ENCODE results near the gene UBE2J2.
"Not testable (repeated sequence)": the region's sequence is repeated elsewhere in the genome, so short reads cannot be mapped to it uniquely, and the experiment has no call there.

Gene UBE2J2

DNA sequence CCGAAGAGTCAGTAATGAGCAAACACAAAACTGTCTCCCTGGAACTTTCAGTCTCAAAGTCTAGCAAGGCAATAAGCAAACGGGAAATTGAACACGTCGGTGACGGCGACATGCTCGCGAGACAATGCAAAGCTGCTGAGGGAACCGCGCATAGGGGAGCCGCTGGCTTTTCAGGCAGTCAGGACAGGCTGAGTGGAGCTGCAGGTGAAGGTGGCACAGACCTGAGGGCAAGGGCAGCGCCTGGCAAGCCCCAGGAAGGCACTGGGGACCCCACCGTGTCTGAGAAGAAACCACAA lies 45.9 kb upstream of the UBE2J2 start:
- no peak for DNase-seq (ENCODE audit: extremely low read depth, insufficient read length)

DNA sequence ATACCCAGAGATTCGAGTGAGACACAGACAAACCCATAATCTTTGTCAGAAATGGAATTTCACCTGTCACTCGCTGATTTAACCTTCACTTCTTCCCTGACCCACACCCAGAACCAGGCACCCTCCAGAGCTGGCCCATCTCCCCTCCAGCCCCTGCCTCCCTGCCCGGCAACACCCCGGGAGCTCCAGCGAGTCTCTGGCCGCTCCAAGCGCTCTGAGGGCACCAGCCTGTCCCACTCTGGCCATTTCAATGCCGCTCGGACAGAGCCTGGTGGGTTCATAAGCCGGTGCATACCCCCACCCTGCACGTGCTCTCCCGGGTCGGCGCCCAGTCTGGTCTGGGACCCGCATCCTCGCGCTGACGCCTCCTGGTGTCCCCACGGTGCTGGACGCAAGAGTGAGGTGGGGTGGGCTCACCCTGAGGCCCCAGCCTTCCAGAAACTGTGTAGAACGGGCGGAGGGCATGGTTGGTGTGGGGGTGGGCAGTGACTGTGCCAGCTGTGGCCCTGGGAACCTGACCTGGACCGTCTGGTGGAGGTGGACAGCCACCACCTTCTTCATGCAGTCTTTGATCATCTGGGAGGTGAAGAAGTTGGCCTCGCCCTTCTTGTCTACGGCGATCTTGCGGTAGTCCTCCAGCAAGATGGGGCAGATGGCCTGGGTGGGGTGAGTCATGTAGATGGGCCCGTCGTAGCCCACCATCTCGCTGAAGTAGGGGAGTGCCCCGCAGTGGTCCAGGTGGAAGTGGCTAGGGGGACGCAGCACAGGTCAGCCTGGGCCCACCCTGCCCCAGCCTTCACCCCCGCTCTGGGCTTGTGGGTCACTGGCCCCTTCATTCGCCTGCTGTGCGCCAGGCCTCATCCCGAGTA lies 45.4 kb upstream of the UBE2J2 start:
- H3K27me3 ChIP-seq (replicated peaks; ENCODE audit: control insufficient read depth, insufficient read depth, low read length): no peaks in the 10 kb centered on the region
- TF ChIP-seq, protein P1, sequence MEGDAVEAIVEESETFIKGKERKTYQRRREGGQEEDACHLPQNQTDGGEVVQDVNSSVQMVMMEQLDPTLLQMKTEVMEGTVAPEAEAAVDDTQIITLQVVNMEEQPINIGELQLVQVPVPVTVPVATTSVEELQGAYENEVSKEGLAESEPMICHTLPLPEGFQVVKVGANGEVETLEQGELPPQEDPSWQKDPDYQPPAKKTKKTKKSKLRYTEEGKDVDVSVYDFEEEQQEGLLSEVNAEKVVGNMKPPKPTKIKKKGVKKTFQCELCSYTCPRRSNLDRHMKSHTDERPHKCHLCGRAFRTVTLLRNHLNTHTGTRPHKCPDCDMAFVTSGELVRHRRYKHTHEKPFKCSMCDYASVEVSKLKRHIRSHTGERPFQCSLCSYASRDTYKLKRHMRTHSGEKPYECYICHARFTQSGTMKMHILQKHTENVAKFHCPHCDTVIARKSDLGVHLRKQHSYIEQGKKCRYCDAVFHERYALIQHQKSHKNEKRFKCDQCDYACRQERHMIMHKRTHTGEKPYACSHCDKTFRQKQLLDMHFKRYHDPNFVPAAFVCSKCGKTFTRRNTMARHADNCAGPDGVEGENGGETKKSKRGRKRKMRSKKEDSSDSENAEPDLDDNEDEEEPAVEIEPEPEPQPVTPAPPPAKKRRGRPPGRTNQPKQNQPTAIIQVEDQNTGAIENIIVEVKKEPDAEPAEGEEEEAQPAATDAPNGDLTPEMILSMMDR (IDR thresholded peaks at IDR 0.05; ENCODE audit: insufficient read depth, low read length, poor library complexity, severe bottlenecking): no peak
- no peak for DNase-seq (ENCODE audit: extremely low read depth, insufficient read length)
- peaks cover 21% of the 10 kb centered on the region for H3K36me3 ChIP-seq (ENCODE audit: control insufficient read depth, insufficient read depth, low read length)
- no peak overlapping the region for H3K4me3 ChIP-seq (replicated peaks; ENCODE audit: low read depth, low read length)

More for the DNA sequence above, 45.9 kb upstream of the UBE2J2 start:
- Histone ChIP-seq H3K4me3 (replicated peaks; ENCODE audit: low read depth, low read length) (no peak overlapping the region), H3K36me3 (ENCODE audit: control insufficient read depth, insufficient read depth, low read length) (peaks cover 18% of the 10 kb centered on the region), H3K27me3 (replicated peaks; ENCODE audit: control insufficient read depth, insufficient read depth, low read length) (no peaks in the 10 kb centered on the region)
- TF ChIP-seq, protein P1 (IDR thresholded peaks at IDR 0.05; ENCODE audit: insufficient read depth, low read length, poor library complexity, severe bottlenecking): no peak

DNA sequence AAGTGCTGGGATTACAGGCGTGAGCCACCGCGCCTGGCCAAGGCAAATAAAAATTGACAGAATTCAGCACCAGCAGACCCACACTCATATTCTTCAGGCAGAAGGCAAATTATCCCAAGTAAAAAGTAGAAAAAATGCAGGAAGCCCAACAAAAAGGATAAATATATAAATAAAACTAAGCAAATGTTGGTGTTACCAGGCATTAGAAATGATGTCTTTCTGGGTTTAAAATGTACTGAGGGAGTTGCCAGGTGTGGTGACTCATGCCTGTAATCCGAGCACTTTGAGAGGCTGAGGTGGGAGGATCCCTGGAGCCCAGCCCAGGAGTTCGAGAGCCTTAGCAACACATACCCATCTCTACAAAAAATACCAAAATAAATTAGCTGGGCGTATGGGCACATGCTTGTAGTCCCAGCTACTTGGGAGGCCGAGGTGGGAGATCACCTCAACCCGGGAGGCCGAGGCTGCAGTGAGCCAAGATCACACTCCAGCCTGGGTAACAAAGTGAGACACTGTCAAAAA lies 44.5 kb upstream of the UBE2J2 start:
- no peak overlapping the region for H3K4me3 ChIP-seq (replicated peaks; ENCODE audit: low read depth, low read length)
- TF ChIP-seq, protein P1 (IDR thresholded peaks at IDR 0.05; ENCODE audit: insufficient read depth, low read length, poor library complexity, severe bottlenecking): no peak
- peaks cover 24% of the 10 kb centered on the region for H3K36me3 ChIP-seq (ENCODE audit: control insufficient read depth, insufficient read depth, low read length)
- DNase-seq (ENCODE audit: extremely low read depth, insufficient read length): no peak
- H3K27me3 ChIP-seq (replicated peaks; ENCODE audit: control insufficient read depth, insufficient read depth, low read length): no peaks in the 10 kb centered on the region

DNA sequence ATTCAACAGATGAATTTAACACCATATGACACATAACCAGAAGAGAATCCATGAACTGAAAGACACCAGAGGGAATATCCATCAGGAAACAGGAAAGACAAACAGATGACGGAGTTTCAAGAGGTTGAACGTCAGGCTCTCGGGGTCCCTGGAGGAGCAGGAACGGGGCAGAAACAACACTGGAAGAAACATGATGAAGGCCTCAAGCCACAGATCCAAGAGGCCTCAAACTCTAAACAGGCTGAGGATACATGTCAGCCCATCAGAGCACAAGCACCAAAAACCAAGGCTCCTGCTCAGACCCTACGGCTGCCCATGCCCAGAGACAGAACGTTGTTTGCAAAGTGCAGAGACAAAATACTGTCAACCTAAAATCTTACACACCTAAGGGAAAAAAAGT lies 43.8 kb upstream of the UBE2J2 start:
- H3K4me3 ChIP-seq (replicated peaks; ENCODE audit: low read depth, low read length): no peak overlapping the region
- H3K36me3 ChIP-seq (ENCODE audit: control insufficient read depth, insufficient read depth, low read length): peaks cover 32% of the 10 kb centered on the region
- TF ChIP-seq, protein P1 (IDR thresholded peaks at IDR 0.05; ENCODE audit: insufficient read depth, low read length, poor library complexity, severe bottlenecking): no peak
- H3K27me3 ChIP-seq (replicated peaks; ENCODE audit: control insufficient read depth, insufficient read depth, low read length): no peaks in the 10 kb centered on the region
- DNase-seq (ENCODE audit: extremely low read depth, insufficient read length): no peak

DNA sequence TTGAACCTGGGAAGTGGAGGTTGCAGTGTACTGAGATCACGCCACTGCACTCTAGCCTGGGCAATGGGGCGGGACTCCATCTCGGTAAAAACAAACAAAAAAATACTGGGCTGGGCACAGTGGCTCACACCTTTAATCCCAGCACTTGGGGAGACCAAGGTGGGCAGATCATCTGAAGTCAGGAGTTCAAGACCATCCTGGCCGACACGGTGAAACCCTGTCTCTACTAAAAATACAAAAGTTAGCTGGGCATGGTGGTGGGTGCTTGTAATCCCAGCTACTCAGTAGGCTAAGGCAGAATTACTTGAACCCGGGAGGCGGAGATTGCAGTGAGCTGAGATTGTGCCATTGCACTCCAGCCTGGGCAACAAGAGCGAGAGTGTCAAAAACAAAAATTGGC lies 42.5 kb upstream of the UBE2J2 start:
- not testable (repeated sequence) for H3K27me3 ChIP-seq (replicated peaks; ENCODE audit: control insufficient read depth, insufficient read depth, low read length); DNase-seq (ENCODE audit: extremely low read depth, insufficient read length); H3K4me3 ChIP-seq (replicated peaks; ENCODE audit: low read depth, low read length)
- peaks cover 35% of the 10 kb centered on the region for H3K36me3 ChIP-seq (ENCODE audit: control insufficient read depth, insufficient read depth, low read length)

DNA sequence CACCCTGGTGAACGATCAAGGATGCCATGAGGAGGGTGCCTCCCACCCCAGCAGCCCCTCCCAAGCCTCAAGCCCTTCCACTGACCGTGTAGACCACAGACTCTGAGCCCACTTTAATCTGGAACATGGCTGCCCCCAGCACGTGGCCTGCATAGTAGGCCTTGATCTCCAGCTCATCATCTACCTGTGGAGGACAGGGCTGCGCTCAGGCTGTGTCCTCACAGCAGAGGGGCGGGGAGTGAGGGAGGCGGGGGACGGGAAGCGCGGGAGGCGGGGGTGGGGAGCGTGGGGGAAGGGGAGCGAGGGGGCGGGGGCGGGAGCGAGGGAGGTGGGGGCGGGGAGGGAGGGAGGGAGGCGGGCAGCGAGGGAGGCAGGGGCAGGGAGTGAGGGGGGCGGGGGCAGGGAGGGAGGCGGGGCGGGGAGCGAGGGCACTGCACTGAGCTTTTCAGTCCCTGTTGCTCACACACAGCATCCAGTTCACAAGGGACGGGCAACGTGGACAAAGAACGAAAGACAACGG lies 41.8 kb upstream of the UBE2J2 start:
- TF ChIP-seq, protein P1 (IDR thresholded peaks at IDR 0.05; ENCODE audit: insufficient read depth, low read length, poor library complexity, severe bottlenecking): no peak
- Histone ChIP-seq H3K4me3 (replicated peaks; ENCODE audit: low read depth, low read length) (no peak overlapping the region), H3K36me3 (ENCODE audit: control insufficient read depth, insufficient read depth, low read length) (peaks cover 36% of the 10 kb centered on the region), H3K27me3 (replicated peaks; ENCODE audit: control insufficient read depth, insufficient read depth, low read length) (no peaks in the 10 kb centered on the region)
- no peak for DNase-seq (ENCODE audit: extremely low read depth, insufficient read length)

All from GM06990 (cell line).